ENCODE results near the gene BNC2. TPM values are rescaled to one million over a fixed set of nuclear protein-coding genes. Genes with fewer than 3 reads are reported as not detected.

The BNC2 gene
- total and polyA plus RNA-seq, 2 of the 13 experiments (the other 11 are each of a cell fraction or from before 2014, with no cell fraction given) = not detected

DNA sequence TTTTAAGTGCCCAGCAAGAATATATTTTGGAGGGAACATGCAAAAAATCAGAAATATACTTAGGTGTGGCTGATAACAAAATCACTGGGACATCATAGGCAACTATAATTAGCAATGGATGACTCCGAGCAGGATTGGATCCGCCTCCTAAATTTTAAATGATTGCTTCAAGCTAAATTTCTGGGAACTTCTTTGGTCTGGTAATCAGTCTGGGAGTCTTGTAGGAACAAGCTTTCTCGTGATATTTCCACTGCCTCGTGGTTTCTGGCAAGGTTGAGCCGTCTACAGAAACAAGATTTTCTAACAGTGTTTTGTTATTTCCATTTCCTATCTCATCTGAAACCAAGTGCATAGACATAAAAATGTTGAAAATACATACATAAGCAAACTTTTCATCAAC is 232.6 kb downstream of the BNC2 start:
- 25% methylated on average over 5 of the region's 5 CpGs for WGBS (ENCODE audit: low lambda C conversion rate)
- in situ Hi-C loops (cut with HindIII; ENCODE audit: extremely low pct_ligation_motif_present, low pct_unique_long_range_greater_than_20kb) (no loop called here), intact Hi-C loops (cut with micrococcal nuclease; ENCODE audit: unreplicated experiment) (no loop called here)
- H3K4me3 ChIP-seq (replicated peaks in 1 of 3; ENCODE audit: insufficient read depth in 1 of 3, low read depth in 2 of 3, low read length in 3 of 3) = no peak overlapping the region
- no peaks in the 10 kb centered on the region for H4K20me1 ChIP-seq (ENCODE audit: insufficient read depth, low read length)
- H2AFZ ChIP-seq (ENCODE audit: low read length) = no peak overlapping the region
- no peak overlapping the region for H3K27ac ChIP-seq (ENCODE audit: extremely low read length, insufficient read depth, low read length)
- ATAC-seq = no peak
- no peak for FAIRE-seq
- ChIA-PET CTCF (ENCODE audit: low intra/inter-chr PET ratio, low total read pairs) (no interaction called here), POLR2A (no interaction called here)
- H3K79me2 ChIP-seq (ENCODE audit: insufficient read depth, low read length) = no peaks in the 10 kb centered on the region
- no peak overlapping the region for H3K4me2 ChIP-seq (ENCODE audit: low read depth, low read length)
- H3K27me3 ChIP-seq (ENCODE audit: control insufficient read depth in 1 of 2, insufficient read depth in 2 of 2, low read length in 2 of 2) = no peaks in the 10 kb centered on the region
- no peaks in the 10 kb centered on the region for H3K36me3 ChIP-seq (replicated peaks in 1 of 2; ENCODE audit: control insufficient read depth in 1 of 2, insufficient read depth in 2 of 2, low read length in 2 of 2)
- no peak for DNase-seq (ENCODE audit: low spot score)
- no peaks in the 10 kb centered on the region for H3K4me1 ChIP-seq (ENCODE audit: insufficient read depth, low read length)
- H3K9ac ChIP-seq (ENCODE audit: insufficient read depth, low read depth, low read length) = no peak overlapping the region
- BruUV-seq (replicated peaks) = no TSS peak
- no peaks in the 10 kb centered on the region for H3K9me3 ChIP-seq (ENCODE audit: low read length)
- TF ChIP-seq SALL1 (CRISPR knock-in tag; IDR thresholded peaks at IDR 0.05) (no peak), IKZF1 (IDR thresholded peaks at IDR 0.05) (no peak), TCF12 (IDR thresholded peaks at IDR 0.05) (no peak), TCF12 (CRISPR knock-in tag; IDR thresholded peaks at IDR 0.05) (no peak), RBM22 (optimal IDR thresholded peaks at IDR 0.05; ENCODE audit: low read length) (no peak), CAMTA2 (CRISPR knock-in tag; IDR thresholded peaks at IDR 0.05; ENCODE audit: borderline replicate concordance) (no peak), ZNF678 (CRISPR knock-in tag; IDR thresholded peaks at IDR 0.05) (no peak), ZNF546 (CRISPR knock-in tag; conservative IDR thresholded peaks at IDR 0.05) (no peak), ZNF432 (CRISPR knock-in tag; IDR thresholded peaks at IDR 0.05; ENCODE audit: borderline replicate concordance) (no peak), ZNF737 (CRISPR knock-in tag; IDR thresholded peaks at IDR 0.05; ENCODE audit: borderline replicate concordance) (no peak)
- TF ChIP-seq, protein P1, sequence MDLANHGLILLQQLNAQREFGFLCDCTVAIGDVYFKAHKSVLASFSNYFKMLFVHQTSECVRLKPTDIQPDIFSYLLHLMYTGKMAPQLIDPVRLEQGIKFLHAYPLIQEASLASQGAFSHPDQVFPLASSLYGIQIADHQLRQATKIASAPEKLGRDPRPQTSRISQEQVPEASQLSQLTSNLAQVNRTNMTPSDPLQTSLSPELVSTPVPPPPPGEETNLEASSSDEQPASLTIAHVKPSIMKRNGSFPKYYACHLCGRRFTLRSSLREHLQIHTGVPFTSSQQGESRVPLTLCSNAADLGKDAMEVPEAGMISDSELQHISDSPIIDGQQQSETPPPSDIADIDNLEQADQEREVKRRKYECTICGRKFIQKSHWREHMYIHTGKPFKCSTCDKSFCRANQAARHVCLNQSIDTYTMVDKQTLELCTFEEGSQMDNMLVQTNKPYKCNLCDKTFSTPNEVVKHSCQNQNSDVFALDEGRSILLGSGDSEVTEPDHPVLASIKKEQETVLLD (CRISPR knock-in tag; IDR thresholded peaks at IDR 0.05; ENCODE audit: low read depth) = no peak
- TF ChIP-seq, protein P2, sequence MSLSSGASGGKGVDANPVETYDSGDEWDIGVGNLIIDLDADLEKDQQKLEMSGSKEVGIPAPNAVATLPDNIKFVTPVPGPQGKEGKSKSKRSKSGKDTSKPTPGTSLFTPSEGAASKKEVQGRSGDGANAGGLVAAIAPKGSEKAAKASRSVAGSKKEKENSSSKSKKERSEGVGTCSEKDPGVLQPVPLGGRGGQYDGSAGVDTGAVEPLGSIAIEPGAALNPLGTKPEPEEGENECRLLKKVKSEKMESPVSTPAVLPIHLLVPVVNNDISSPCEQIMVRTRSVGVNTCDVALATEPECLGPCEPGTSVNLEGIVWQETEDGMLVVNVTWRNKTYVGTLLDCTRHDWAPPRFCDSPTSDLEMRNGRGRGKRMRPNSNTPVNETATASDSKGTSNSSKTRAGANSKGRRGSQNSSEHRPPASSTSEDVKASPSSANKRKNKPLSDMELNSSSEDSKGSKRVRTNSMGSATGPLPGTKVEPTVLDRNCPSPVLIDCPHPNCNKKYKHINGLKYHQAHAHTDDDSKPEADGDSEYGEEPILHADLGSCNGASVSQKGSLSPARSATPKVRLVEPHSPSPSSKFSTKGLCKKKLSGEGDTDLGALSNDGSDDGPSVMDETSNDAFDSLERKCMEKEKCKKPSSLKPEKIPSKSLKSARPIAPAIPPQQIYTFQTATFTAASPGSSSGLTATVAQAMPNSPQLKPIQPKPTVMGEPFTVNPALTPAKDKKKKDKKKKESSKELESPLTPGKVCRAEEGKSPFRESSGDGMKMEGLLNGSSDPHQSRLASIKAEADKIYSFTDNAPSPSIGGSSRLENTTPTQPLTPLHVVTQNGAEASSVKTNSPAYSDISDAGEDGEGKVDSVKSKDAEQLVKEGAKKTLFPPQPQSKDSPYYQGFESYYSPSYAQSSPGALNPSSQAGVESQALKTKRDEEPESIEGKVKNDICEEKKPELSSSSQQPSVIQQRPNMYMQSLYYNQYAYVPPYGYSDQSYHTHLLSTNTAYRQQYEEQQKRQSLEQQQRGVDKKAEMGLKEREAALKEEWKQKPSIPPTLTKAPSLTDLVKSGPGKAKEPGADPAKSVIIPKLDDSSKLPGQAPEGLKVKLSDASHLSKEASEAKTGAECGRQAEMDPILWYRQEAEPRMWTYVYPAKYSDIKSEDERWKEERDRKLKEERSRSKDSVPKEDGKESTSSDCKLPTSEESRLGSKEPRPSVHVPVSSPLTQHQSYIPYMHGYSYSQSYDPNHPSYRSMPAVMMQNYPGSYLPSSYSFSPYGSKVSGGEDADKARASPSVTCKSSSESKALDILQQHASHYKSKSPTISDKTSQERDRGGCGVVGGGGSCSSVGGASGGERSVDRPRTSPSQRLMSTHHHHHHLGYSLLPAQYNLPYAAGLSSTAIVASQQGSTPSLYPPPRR (CRISPR knock-in tag; IDR thresholded peaks at IDR 0.05; ENCODE audit: borderline replicate concordance) = no peak
- TF ChIP-seq, protein P3, sequence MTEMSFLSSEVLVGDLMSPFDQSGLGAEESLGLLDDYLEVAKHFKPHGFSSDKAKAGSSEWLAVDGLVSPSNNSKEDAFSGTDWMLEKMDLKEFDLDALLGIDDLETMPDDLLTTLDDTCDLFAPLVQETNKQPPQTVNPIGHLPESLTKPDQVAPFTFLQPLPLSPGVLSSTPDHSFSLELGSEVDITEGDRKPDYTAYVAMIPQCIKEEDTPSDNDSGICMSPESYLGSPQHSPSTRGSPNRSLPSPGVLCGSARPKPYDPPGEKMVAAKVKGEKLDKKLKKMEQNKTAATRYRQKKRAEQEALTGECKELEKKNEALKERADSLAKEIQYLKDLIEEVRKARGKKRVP (CRISPR knock-in tag; IDR thresholded peaks at IDR 0.05) = no peak
- TF ChIP-seq, protein P4, sequence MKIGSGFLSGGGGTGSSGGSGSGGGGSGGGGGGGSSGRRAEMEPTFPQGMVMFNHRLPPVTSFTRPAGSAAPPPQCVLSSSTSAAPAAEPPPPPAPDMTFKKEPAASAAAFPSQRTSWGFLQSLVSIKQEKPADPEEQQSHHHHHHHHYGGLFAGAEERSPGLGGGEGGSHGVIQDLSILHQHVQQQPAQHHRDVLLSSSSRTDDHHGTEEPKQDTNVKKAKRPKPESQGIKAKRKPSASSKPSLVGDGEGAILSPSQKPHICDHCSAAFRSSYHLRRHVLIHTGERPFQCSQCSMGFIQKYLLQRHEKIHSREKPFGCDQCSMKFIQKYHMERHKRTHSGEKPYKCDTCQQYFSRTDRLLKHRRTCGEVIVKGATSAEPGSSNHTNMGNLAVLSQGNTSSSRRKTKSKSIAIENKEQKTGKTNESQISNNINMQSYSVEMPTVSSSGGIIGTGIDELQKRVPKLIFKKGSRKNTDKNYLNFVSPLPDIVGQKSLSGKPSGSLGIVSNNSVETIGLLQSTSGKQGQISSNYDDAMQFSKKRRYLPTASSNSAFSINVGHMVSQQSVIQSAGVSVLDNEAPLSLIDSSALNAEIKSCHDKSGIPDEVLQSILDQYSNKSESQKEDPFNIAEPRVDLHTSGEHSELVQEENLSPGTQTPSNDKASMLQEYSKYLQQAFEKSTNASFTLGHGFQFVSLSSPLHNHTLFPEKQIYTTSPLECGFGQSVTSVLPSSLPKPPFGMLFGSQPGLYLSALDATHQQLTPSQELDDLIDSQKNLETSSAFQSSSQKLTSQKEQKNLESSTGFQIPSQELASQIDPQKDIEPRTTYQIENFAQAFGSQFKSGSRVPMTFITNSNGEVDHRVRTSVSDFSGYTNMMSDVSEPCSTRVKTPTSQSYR (CRISPR knock-in tag; IDR thresholded peaks at IDR 0.05; ENCODE audit: borderline replicate concordance) = no peak
- TF ChIP-seq, protein P5, sequence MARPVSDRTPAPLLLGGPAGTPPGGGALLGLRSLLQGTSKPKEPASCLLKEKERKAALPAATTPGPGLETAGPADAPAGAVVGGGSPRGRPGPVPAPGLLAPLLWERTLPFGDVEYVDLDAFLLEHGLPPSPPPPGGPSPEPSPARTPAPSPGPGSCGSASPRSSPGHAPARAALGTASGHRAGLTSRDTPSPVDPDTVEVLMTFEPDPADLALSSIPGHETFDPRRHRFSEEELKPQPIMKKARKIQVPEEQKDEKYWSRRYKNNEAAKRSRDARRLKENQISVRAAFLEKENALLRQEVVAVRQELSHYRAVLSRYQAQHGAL (CRISPR knock-in tag; IDR thresholded peaks at IDR 0.05; ENCODE audit: not compliant biosample characterization) = no peak
